ENCODE data around the gene RNF111.

Gene RNF111

DNA sequence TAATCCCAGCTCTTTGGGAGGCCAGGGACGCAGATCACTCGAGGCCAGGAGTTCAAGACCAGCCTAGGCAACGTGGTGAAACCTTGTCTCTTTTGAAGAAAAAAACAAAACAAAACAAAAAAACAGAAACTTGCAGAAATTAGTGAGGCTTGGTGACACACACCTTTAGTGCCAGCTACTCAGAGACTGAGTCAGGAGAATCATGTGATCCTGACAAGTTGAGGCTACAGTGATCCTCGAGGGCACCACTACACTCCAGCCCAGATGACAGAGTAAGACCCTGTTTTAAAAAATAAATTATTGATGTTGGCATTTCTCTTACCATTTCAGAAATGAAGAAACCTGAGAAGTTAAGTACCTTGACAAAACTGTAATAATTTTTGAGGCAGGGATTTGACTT, 72.9 kb downstream of the RNF111 start:
- no peak for DNase-seq (ENCODE audit: extremely low spot score)
- ChIA-PET CTCF (interaction anchor here (1.2 kb wide), 1 partner anchor 9 kb away, joined by 3 read pairs; no protein-coding TSS in a partner anchor), POLR2A (no interaction called here)
- TF ChIP-seq, protein P1, sequence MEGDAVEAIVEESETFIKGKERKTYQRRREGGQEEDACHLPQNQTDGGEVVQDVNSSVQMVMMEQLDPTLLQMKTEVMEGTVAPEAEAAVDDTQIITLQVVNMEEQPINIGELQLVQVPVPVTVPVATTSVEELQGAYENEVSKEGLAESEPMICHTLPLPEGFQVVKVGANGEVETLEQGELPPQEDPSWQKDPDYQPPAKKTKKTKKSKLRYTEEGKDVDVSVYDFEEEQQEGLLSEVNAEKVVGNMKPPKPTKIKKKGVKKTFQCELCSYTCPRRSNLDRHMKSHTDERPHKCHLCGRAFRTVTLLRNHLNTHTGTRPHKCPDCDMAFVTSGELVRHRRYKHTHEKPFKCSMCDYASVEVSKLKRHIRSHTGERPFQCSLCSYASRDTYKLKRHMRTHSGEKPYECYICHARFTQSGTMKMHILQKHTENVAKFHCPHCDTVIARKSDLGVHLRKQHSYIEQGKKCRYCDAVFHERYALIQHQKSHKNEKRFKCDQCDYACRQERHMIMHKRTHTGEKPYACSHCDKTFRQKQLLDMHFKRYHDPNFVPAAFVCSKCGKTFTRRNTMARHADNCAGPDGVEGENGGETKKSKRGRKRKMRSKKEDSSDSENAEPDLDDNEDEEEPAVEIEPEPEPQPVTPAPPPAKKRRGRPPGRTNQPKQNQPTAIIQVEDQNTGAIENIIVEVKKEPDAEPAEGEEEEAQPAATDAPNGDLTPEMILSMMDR (IDR thresholded peaks at IDR 0.05; ENCODE audit: control extremely low read depth, extremely low read depth, low read depth, missing control alignments) = no peak

DNA sequence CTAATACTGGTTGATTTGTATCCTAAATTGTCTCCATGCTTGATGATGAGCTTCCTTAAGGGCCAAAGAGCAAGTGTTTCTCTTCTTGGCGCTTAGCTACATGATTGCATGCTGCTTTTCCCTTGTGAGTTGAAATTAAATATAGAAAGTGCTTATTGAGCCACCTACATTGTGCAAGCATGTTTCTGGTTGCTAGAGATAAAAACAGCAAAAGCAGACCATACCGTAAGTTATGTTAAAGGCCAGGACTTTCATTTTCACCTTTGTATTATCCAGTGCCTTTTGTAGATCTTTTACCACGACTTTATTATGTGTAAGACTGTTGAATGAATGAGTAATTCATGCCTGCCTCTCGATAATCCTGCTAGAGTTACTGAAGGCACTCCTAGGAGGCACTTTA, 75.6 kb downstream of the RNF111 start:
- ChIA-PET CTCF (interaction anchor here (1.1 to 1.2 kb wide), 3 partner anchors 12 to 75 kb away, joined by 3 to 4 read pairs (median 3); no protein-coding TSS in a partner anchor), POLR2A (no interaction called here)
- TF ChIP-seq, protein P1 (IDR thresholded peaks at IDR 0.05; ENCODE audit: control extremely low read depth, extremely low read depth, low read depth, missing control alignments) = no peak
- no peak for DNase-seq (ENCODE audit: extremely low spot score)

DNA sequence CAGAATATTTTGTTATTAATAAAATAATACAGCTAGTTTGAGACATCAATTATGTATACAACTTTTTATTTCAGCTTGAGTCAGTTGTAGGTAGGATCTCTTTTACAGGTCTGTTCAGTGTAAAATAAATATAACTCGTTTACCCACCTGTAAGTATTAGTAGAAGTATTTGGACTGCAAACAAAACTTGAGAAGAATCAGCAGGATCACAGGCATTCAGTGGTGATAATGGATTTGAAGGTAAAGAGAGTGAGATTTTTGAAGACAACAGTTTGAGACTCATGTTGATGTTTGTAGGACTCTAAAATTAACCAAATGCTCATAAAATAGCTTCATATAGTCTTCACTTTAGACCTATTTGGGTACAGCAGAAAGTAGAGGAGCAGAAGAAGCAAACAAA, 82.0 kb downstream of the RNF111 start:
- DNase-seq (ENCODE audit: extremely low spot score) = no peak
- CTCF ChIA-PET = interaction anchor here (0.9 to 1.6 kb wide), 2 partner anchors 8 to 66 kb away, joined by 3 read pairs; no protein-coding TSS in a partner anchor

GRCh38 chr15:59074607-59075006, 87.1 kb downstream of the RNF111 start:
- TF ChIP-seq, protein P1 (IDR thresholded peaks at IDR 0.05; ENCODE audit: control extremely low read depth, extremely low read depth, low read depth, missing control alignments) = no peak
- CTCF ChIA-PET = interaction anchor here (1.0 to 1.4 kb wide), 3 partner anchors 8 to 384 kb away, joined by 3 to 5 read pairs (median 4); no protein-coding TSS in a partner anchor
- POLR2A ChIA-PET = no interaction called here
- DNase-seq (ENCODE audit: extremely low spot score) = no peak

More for the DNA sequence above, 82.0 kb downstream of the RNF111 start:
- POLR2A ChIA-PET = no interaction called here
- TF ChIP-seq, protein P1 (IDR thresholded peaks at IDR 0.05; ENCODE audit: control extremely low read depth, extremely low read depth, low read depth, missing control alignments) = no peak

- POLR2A ChIA-PET = no interaction called here
- CTCF ChIA-PET = interaction anchor here (1.1 kb wide), 1 partner anchor 17 kb away, joined by 3 read pairs; no protein-coding TSS in a partner anchor
- DNase-seq (ENCODE audit: extremely low spot score) = no peak
- TF ChIP-seq, protein P1 (IDR thresholded peaks at IDR 0.05; ENCODE audit: control extremely low read depth, extremely low read depth, low read depth, missing control alignments) = no peak
Observed at GRCh38 chr15:59087731-59088130, 100.3 kb downstream of the RNF111 start.

GRCh38 chr15:59094077-59094476, 106.6 kb downstream of the RNF111 start:
- DNase-seq (ENCODE audit: extremely low spot score) = no peak
- CTCF ChIA-PET = interaction anchor here (1.7 kb wide), 1 partner anchor 9 kb away, joined by 6 read pairs; no protein-coding TSS in a partner anchor
- POLR2A ChIA-PET = no interaction called here
- TF ChIP-seq, protein P1 (IDR thresholded peaks at IDR 0.05; ENCODE audit: control extremely low read depth, extremely low read depth, low read depth, missing control alignments) = no peak
